Germinal center (tissue), 1 donor: ENCODE results near the gene BMP7.

ENCODE experiments used
- DNase-seq: peaks from one replicate; pipeline ENCODE4 v3.0.0; 2012; ENCODE audit warnings: mixed read lengths, low spot score

The BMP7 gene

DNA sequence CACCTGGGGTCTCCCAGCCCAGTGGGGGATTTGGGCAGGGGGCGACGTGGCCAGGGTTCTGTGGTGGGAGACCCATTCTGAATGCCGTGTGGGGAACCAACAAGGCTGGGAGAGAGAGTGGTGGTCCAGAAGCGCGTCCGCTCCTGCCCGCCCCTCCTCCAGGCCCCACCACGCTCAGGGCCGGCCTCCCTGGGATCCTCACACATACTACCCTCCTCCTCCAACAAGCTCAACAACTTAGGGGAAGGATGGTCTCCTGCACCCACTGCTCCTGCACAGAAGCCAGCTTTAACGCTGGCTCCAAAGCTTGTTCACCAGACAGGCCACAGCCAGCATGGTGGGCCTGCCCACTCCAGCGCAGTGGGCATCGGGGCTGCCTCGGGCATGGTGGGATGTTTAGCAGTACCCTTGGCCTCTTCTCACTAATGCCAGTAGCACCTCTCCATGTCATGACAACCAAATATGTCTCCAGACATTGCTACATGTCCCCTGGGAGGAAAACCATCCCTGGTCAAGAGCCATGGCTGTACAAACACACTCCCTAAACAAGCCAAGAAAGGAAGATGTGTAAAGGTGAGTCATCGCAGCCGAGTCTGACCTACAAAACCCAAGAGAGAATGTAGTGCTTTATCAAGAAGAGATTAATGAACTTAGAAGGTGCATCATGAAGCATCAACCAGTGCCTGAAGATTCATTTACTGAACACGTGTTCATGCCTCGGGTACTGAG, 75.7 kb downstream of the BMP7 start:
- no peak for DNase-seq

DNA sequence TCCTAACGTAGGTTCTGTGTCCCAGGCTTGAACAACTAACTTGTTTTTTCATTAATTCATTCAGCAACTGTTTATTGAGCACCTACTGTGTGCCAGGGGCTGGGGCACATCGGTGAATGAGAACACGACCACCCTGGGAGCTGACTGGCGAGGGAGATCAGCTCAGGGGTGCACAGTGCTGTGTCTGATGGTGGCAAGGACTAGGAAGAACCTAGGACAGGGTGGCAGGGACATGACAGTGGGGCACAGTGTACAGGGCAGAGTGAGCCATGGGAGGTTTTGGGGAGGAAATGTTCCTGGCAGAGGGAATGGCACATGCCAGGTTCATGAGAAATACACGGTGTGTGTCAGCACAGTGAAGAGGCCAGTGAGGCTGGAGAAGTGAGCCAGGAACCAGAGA, 76.7 kb downstream of the BMP7 start:
- DNase-seq, result no peak

DNA sequence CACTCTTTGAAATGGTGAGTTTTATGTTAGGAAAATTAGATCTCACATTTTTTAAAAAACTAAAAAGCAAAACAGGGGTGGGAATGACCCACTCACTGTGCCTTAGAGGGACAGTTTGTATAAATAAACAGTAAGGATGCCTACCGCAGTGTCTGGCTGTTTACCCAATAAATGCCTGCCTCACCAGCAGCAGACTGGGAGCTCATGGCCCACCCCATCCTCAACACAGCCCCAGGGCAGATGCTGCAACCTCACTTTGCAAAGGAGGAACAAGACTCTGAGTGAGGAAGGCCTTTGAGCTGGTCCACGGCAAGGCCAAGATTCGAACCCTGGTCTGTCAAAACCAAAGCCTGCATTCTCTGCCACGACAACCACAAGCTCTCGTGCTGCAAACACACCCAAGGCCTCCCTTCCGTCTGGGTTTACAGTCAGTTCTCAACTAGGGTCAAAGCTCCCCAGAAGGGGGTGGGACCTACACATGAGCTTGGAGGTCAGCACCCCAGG, 77.8 kb downstream of the BMP7 start:
- DNase-seq, result no peak

DNA sequence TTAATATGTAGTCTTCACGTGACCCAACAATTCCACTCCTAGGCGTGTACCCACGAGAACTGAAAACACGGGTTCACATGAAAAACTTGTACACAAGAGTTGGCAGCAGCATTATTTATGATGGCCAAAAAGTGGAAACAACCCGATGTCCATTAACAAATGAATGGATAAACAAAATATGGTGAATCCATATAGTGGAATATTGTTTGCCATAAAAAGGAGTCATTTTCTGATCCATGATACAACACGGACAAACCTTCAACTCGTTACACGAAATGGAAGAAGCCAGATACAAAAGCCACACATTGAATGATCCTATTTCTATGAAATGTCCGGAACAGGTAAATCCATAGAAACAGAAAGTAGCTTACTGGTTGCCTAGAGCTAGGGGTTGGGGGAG, 78.4 kb downstream of the BMP7 start:
- no peak for DNase-seq

DNA sequence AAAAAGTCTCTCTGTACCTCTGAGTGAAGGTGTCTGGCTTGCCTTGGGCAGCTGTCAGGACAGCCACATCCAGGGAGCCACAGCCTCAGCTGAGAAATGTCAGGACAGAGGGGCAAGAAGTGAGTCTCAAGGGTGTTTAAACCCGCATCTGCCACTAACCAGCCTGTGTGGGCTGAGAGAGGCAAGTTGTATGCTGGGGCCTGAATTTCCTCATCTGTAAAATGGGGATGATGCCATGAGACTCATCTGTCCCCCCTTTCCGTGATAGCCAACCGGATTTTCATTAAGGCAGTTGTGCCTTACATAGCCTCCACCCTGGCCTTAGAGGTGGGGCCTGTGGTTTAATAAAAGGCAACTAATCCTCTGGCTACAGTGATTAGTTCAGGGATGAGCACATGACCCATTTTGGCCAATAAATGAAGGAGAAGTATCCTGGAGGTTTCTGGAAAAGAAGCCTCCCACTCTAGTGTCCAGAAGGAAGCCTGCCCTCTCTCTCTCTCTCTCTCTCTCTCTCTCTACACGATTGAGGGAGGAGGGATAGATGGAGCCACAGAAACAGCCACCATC, 79.3 kb downstream of the BMP7 start:
- no peak for DNase-seq

DNA sequence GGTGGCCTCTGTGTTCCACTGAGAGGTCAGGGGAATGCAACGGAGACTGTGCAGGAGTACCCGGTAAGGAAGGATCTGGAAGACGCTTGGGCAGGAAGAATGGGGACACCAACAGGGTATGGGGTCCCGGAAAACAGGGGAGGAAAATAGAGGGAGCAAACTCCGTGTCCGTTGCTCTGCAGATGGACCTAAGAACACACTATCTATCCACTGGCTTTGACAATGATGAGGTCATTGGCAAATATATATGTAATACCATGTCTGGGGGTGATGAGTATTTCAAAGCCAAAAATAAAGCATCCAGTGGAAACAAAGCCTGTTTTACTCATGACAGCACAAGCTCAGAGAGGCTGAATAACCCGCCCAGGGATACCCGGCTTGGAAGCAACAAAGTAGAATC, 80.2 kb downstream of the BMP7 start:
- DNase-seq, result no peak

DNA sequence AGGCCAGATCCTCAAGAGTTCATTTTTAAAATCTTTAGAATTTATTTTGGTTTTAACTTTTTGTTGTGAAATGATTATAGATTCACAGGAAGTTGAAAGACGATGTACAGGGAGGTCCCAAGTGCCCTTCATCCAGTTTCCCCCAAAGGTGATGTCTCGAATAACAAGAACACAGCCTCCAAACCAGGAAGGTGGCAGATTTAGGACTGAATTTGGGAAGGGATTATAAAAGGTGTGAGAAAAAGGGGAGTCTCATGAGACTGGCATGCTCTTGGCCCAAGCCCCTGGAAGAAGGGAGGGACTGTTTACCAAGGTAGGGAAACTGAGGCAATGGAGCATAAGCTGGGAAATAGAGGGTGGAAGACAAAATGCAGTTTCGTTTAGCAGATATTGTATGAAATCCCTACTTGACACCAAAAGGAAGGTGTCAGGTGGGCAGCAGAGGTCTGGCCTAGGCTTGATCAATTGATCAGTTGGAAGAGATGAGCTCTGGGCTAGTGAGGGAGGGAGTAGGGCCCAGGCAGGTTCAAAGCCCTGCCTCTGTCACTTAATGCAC, 81.2 kb downstream of the BMP7 start:
- no peak for DNase-seq

DNA sequence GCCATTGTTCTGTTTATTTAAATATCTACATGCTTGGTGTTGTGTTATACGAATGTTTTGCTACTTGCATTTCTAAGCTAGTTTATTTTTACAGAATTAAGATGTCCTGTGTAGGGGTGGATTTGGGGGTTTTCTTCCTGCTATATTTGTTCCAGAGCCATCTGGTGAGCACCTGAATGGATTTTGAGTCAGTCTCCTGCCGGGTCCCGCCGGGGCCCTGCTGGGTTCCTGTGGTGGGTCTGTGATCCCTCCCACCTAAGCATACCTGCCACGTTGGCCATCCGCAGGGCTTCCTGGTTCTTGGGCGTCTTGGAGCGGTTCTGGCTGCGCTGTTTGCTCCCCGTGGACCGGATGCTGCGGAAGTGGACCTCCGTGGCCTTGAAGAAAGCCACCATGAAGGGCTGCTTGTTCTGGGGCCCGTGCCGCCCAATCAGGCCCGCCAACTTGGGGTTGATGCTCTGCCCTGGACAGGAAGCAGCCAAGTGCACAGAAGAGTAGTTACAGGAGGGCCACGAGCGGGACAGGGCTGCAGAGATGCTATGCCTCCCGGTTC, 82.9 kb downstream of the BMP7 start:
- DNase-seq, result no peak

DNA sequence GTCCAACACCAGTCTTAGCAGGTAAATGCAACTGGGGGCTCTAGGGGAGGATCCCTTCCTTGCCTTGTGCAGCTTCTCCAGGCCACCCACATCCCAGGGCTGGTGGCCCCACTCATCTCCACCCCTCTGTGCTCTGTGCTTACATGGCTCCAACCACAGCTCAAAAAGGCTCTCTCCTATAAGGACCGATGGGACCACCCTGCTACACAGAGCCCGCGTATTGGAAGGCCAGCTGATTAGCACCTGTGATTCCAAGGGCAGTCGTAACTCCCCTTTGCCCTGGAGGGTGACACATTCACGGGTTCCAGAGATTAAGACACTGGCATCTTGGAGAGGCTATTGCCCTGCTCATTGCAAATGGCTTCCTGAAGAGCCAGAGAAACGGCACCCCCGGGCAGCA, 84.8 kb downstream of the BMP7 start:
- DNase-seq, result no peak

DNA sequence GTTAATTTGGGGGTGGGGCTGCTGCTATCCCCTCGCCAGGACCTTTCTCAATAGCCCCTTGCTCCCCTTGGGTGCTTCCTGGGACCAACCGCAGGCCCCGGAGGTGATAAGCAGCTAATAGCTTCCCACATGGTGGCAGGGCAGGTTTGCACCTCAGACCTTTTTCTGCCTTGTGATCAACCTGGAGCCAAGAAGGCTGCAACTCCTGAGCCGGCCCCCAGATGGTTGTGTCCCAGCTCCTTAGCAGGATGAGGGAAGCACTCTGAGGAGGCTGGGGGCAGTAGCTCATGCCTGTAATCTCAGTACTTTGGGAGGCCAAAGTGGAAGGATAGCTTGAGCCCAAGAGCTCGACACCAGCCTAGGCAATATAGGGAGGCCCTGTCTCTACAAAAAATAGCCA, 85.5 kb downstream of the BMP7 start:
- no peak for DNase-seq

DNA sequence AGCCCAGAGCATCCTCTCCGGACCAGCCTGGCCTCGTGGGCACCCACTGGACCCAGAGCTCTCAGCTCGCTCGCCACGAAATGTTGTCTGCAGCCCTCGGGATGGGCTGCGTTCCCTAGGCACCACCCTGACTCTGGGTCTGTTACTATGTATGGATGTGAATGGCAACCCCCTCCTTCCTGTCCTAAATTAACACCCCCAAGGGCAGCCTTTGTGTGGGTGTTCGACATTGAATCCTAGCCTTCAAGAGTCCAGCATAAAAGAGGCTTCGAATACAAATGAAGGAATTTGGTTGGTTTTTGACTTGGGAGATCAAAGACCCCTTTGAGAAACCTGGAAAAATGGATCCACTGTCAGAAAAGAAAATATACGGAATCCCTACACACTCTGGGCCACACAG, 86.1 kb downstream of the BMP7 start:
- DNase-seq, result no peak

DNA sequence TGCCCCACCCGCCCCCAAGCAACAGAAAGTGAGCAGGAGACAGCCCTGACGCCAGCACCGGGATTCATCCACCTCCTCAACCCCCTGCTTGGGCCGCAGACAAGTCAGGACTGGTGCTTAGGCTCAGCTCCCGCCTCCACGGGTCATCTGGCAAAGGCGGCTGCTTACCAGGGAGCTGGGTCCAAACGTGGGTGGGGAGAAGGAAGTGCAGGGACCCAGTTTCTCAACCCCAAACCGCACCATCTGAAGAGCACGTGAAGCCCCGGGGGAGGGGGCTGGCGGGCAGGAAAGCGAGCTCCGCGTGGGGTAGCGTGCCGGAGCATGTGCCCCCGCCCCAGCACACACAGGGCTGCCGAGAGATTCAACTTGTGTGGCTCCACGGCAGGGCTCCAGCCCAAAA, 87.2 kb downstream of the BMP7 start:
- no peak for DNase-seq

DNA sequence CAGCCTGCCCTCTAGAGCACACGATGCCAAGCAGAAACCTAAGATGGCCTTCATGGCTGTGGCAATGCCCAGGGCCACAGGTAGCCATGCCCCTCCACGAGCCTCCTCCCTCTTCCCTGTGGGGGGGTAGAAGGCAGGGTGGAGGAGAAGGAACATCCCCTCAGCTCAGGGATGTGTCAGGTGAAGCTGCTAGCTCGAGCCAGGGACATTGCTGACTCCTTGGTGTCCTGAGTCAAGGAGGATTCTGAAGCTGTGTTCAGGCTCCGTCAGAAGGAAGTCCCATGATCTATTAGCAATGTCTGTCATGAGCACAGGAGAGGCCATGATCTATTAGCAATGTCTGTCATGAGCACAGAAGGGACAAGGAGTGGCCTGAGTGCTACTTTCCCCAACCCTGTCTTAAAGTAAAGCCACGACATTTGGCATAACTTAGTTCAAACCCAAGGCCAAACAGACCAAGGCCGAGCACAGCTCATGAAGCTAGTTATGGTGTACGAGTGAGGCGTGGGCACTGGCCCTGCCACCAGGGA, 87.8 kb downstream of the BMP7 start:
- no peak for DNase-seq

DNA sequence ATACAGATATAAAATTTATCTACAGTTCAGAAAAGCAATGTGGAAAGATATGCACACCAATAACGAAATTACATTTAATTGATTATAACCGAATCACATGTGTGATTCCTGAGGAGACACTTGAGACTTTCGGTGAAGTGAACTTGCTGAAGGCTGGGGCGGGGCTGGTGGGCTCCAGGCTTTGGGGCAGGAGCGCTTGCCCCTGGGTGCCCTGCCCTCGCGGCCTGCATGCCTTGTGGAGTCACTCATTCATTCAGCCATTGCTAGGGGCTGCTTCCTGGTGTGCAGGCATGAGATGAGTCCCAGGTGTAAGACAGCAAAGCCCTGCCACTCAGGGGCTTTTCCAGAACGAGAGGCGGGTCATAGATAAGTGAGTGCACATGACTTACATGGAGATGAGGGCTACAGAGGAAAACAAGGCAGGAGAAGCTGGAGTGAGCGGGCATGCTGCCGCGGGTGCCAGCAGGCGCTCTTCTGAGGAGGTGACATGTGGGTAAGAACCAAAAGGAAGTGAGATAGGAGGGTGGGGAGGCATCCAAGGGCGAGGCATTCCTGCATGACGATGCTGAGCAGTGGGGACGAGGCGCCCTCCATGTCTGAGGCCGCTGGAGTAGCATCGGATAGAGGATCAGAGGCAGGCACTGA, 88.7 kb downstream of the BMP7 start:
- no peak for DNase-seq

DNA sequence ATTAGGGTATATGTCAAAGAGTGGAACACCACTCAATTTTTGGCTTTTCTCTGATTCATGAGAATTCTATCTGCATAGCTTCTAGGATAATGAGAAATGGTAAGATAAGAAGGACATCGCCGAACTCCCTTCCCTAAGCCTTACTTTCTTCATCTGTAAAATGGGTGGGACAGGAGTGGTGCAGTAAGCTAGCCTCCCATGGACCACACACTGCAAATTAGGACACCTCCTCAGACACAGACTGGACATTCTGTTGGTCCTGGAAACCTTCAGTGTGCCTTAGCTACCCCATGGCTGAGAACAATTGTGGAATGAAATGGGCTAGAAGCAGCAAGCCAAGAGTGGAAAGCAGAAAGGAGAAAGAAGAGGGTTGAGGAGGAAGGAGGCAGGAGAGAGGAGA, 89.6 kb downstream of the BMP7 start:
- no peak for DNase-seq

DNA sequence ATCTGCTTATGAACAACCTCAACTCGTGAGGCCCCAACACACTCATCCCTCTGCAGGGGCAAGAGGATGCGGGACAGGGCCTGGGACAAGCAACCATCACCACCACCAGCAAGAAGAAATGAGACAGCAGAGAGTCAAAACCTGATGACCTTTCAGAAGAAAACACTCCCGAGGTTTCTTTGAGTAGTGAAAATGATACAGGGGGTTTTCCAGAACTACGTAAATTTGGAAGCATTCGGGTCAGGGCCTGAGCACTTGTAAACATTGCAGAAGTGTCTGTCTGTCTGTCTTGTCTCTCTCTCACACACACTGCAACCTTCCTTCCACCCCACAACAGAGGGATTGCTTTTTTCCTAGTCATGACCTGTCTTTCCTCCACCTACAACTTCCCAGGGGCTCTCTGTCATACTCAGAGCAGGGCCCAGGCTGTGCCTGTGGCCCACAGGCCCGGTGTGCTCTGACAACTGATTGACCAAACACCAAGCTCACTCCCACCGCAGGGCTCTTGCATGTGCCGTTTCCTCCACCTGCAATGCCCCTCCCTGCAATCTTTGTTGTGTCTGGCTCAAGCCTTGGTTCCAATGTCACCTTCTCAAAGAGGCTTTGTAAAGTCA, 90.9 kb downstream of the BMP7 start:
- no peak for DNase-seq

DNA sequence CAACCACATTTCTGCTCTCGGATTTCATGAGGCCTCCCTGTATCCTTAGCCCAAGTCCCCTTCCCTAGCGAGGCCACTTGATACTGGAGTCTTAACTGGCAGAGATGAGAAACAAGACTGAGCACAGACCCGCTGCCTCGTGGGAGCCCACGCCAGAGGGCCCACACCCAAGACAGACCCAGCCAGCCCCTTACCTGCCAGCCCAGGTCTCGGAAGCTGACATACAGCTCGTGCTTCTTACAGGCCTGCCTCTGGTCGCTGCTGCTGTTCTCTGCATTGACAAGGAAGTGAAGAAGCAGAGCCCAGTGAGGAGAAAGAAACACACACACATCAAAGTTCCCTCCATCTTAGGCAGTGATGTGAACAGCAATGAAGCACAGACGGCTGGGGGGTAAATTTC, 91.7 kb downstream of the BMP7 start:
- DNase-seq, result no peak

DNA sequence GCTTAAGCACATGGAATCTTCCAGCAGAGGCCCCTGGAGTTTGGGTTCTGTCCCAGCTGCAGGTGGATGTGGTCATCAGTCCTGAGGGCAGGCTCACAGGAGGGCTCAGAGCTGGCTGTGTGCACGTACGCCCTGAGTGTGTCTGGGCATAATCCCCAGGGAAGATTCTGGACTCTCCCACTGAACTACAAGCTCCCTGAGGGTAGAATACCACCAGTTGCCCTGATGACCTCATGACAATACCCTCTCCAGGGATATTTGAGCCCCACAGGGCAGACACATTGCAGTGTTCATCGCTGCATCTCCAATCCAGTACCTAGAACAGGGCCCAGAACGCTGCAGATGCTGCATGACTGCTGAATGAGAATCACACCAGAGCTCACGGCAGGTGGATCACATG, 92.5 kb downstream of the BMP7 start:
- no peak for DNase-seq

DNA sequence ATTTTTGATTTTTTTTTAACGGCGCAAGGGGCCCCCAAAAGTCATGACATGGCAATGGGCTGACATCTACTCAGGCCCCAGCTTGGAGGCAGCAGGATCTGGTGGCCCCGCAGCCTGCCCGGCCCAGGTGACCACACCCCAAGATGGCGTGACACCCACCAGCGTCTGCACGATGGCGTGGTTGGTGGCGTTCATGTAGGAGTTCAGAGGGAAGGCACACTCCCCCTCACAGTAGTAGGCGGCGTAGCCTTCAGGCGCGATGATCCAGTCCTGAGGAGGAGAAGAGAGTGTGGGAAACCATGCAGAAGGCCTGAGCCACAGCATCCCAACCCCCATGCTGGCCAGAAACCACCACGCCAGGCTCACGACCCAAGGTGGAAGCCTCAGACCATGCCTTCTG, 93.4 kb downstream of the BMP7 start:
- no peak for DNase-seq

DNA sequence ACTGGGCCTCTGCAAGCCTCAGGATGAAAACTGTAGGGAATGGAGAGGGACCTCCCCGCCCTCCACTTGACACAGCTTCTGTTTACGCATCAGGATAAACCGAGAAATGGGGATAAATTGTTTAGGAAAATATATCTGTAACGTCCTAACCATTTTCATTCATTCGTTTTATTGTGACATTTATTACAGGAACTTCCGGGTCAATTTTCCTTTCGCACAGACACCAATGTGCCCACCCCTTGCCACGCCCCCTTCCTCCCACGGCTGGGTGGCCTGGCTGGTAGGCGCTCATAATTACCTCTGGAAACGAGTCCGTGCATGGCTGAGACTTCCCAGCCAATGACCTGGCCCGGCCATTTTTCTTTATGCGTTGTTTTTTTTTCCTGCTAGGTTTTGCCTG, 96.1 kb downstream of the BMP7 start:
- no peak for DNase-seq

DNA sequence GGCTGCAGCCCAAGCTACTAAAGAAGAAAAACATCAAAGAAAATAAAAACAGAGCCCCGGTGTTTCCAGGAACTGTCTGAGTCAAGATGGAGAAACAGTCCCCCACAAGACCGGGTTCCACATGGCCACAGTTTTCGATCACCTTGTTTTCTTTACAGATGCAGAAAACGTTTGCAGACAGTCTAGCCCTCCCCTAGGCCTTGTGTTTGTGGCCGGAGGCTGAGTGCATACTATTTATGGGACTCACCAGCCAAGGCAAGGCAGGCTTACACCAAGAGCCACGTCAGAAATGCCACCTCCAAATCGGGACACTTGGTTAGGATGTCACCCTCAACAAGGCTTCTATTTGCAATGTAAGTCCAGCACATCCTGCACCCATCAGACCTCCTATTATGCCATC, 97.3 kb downstream of the BMP7 start:
- DNase-seq, result no peak

DNA sequence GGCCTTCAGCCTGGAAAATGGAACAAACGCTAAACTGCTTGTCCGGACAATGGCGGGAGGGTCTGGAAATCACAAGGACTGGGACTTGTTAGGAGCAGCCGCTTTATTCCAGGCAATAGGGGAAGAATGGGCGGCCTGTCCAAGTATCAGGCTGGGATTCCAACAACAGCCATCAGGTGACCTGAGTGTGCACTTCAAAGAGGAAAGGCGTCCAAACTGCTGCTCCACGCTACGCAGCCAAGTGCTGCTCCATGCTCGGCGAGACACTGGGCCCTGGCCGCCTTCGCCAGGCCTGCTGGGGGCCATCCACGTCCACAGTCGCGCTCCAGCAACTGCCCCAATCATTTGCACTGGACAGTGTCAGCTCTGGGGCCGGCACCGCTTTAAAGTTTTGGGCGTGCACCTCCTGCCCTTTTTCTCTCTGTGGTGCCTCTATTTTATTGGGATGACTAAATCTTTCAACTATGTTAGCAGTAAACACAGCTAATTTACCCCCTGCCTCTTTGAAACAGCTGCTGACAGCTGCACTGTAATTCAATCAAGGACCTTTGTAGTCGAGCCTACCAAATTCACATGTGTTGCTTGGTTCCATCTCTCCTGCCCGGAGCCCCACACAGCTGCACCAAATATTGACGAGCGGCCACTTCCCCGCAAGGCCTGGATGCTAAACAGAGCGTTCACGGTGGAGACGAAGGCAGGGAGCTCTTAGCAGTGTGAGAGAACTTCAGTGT, 98.3 kb downstream of the BMP7 start:
- no peak for DNase-seq
